K562 (cell line): ENCODE results near the gene NEK1. TPM values are rescaled to one million over a fixed set of nuclear protein-coding genes. Genes with fewer than 3 reads are reported as not detected.

Source experiments
- ARID1B ChIP-seq: fragments of 450-650 bp; IDR thresholded peaks from 2 replicates; pipeline ENCODE4 v1.6.1; 2016; ENCODE audit warnings: antibody characterized with exemption, mild to moderate bottlenecking, inconsistent platforms
- CBFA2T3 ChIP-seq: fragments of 450-650 bp; IDR thresholded peaks from 2 replicates; pipeline ENCODE4 v1.6.1; 2017
- CHD1 ChIP-seq: fragments of 200-600 bp; sonication (generic); IDR thresholded peaks from one replicate; pipeline ENCODE4 v1.6.1; 2012; ENCODE audit warnings: mild to moderate bottlenecking, moderate library complexity, low read length, inconsistent platforms
- GMEB1 ChIP-seq: fragments of 250-450 bp; sonication (Bioruptor Pico); IDR thresholded peaks from 2 replicates; pipeline ENCODE4 v1.4.0; 2020; ENCODE audit warnings: mild to moderate bottlenecking
- L3MBTL2 ChIP-seq: fragments of 450-650 bp; IDR thresholded peaks from 2 replicates; pipeline ENCODE4 v1.6.1; 2016; ENCODE audit warnings: mild to moderate bottlenecking, moderate library complexity
- LARP7 ChIP-seq: fragments of 450-650 bp; IDR thresholded peaks from 2 replicates; pipeline ENCODE4 v1.6.1; 2016
- MEIS2 ChIP-seq: fragments of 450-650 bp; IDR thresholded peaks from 2 replicates; pipeline ENCODE4 v1.6.1; 2014; ENCODE audit warnings: mild to moderate bottlenecking; ENCODE audit not compliant: partially characterized antibody
- NCOR1 ChIP-seq: fragments of 450-650 bp; IDR thresholded peaks from 2 replicates; pipeline ENCODE4 v1.6.1; 2016; ENCODE audit warnings: mild to moderate bottlenecking, moderate library complexity
- NR4A1 ChIP-seq, 2 experiments: fragments of 250-450 bp in 1 of 2; fragments of 450-650 bp in 1 of 2; sonication (Bioruptor Pico) in 1 of 2; IDR thresholded peaks; 2 replicates each; pipeline versions ENCODE4 v1.4.0 to v1.6.1; 2016 to 2020; ENCODE audit warnings: mild to moderate bottlenecking in 2 of 2, missing compliant biosample characterization in 1 of 2, missing genetic modification characterization in 1 of 2, moderate library complexity in 1 of 2
- POLR2G ChIP-seq: fragments of 200-400 bp; formaldehyde crosslinking; IDR thresholded peaks from 2 replicates; pipeline ENCODE4 v1.6.1; 2017; ENCODE audit warnings: low read depth, mild to moderate bottlenecking, antibody characterized with exemption, low read length, moderate library complexity
- PPARD ChIP-seq: fragments of 250-450 bp; sonication (Bioruptor Pico); IDR thresholded peaks from 2 replicates; pipeline ENCODE4 v1.8.0; 2022; ENCODE audit warnings: inconsistent platforms, mild to moderate bottlenecking, moderate library complexity
- RHOXF2B ChIP-seq: fragments of 250-450 bp; sonication (Bioruptor Pico); conservative IDR thresholded peaks from 2 replicates; pipeline ENCODE4 v1.5.1; 2021
- RNF2 ChIP-seq: sonication (generic); IDR thresholded peaks from 2 replicates; pipeline ENCODE4 v1.6.1; 2016
- SMAD1 ChIP-seq: fragments of 150-350 bp; IDR thresholded peaks from 2 replicates; pipeline ENCODE4 v1.6.1; 2014; ENCODE audit warnings: low read length, low read depth; ENCODE audit not compliant: partially characterized antibody
- ZFPM2 ChIP-seq: fragments of 250-450 bp; sonication (Bioruptor Pico); IDR thresholded peaks from 2 replicates; pipeline ENCODE4 v1.5.1; 2022; ENCODE audit warnings: mild to moderate bottlenecking
- ZNF395 ChIP-seq: fragments of 200-800 bp; sonication (Bioruptor generic); IDR thresholded peaks from 2 replicates; pipeline ENCODE4 v1.6.1; 2017; ENCODE audit warnings: missing genetic modification characterization, missing compliant biosample characterization
- ZNF592 ChIP-seq: fragments of 450-650 bp; IDR thresholded peaks from 2 replicates; pipeline ENCODE4 v1.6.1; 2017; ENCODE audit warnings: antibody characterized with exemption, mild to moderate bottlenecking
- polyA plus RNA-seq, 8 experiments: library from polyadenylated mRNA; depleted of rRNA in 4 of 8; stranded (reverse) in 5 of 8; unstranded in 3 of 8; fragments of >200 nt; fragmentation: Nextera tagmentation in 2 of 8; fragmentation: Illumina TruSeq in 1 of 8; extraction: Ambion mirVana in 2 of 8; extraction: Trizol in 1 of 8; gene quantifications; 2 replicates each; pipeline versions ENCODE4 v1.2.1 to v1.2.3, GENCODE V29; 2011 to 2014; ENCODE audit warnings: inconsistent platforms in 1 of 8, missing spikeins in 1 of 8
- total RNA-seq, 7 experiments: library from RNA; depleted of rRNA in 6 of 7; stranded (reverse); fragments of >200 nt in 6 of 7; fragmentation: Illumina TruSeq in 2 of 7; extraction: Trizol in 2 of 7; gene quantifications; 2 replicates each; pipeline versions ENCODE4 v1.2.1 to v1.2.3, GENCODE V29; 2011 to 2021; ENCODE audit warnings: low replicate concordance in 1 of 7
- TF ChIP-seq, protein P1 (sequence below): sonication (generic); IDR thresholded peaks from 2 replicates; pipeline ENCODE4 v1.6.1; 2016
- TF ChIP-seq, protein P2 (sequence below), 2 experiments: fragments of 200-800 bp in 1 of 2; sonication (Bioruptor generic) in 1 of 2; sonication (generic) in 1 of 2; formaldehyde crosslinking in 1 of 2; IDR thresholded peaks in 1 of 2; conservative IDR thresholded peaks in 1 of 2; 2 replicates each; pipeline versions ENCODE4 v1.5.0 to v1.6.1; 2016 to 2020; ENCODE audit warnings: missing compliant biosample characterization in 1 of 2, missing genetic modification characterization in 1 of 2, missing genetic modification reagents in 1 of 2

Gene NEK1
- total and polyA plus RNA-seq, 9 of the 15 experiments (the other 6 are each of a cell fraction or from before 2014, with no cell fraction given), result 6.2 to 15.7 (median 10.3) TPM

DNA sequence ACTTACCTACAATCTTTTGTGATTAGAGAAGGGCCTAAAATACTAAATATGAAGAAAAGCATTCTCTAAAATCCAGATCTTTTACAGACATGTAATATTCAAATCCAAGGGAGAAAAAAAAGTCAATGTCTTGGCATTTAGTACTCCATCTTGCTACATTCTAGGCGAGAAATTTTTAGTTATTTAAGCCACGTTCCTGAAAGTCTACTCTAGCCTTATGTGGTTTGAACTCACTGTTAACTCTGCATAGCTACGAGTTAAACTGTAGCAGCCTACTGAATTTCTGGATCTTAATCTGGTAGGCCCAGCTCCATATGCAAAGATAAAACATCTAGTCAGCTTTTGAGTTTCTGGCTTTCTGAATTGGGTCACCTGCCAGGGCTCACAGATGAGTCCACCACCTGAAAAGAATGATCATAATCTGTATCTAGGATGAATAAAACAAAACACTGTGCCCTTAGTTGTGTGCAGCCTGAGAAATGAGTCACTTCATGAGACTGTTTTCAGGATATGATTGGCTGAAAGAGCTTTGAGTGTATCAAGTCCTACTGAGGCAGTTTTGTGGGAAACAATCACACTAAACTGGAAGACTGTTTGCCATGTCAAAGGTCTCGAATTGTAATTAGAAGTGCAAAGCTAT is 3.2 kb upstream of the NEK1 start (continued):
- TF ChIP-seq, protein P1, sequence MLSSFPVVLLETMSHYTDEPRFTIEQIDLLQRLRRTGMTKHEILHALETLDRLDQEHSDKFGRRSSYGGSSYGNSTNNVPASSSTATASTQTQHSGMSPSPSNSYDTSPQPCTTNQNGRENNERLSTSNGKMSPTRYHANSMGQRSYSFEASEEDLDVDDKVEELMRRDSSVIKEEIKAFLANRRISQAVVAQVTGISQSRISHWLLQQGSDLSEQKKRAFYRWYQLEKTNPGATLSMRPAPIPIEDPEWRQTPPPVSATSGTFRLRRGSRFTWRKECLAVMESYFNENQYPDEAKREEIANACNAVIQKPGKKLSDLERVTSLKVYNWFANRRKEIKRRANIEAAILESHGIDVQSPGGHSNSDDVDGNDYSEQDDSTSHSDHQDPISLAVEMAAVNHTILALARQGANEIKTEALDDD, result peak; percentile 55; the same call in 1 of the 2 replicates
- TF ChIP-seq NCOR1 (0 out of 2 replicates have a peak, but pooled peaks have one; percentile 17), LARP7 (no peak), RNF2 (no peak), NR4A1 (CRISPR knock-in tag; IDR thresholded peaks at IDR 0.05) (no peak), NR4A1 (tag; IDR thresholded peaks at IDR 0.05) (peak; percentile 72), ZFPM2 (no peak), RHOXF2B (CRISPR knock-in tag) (no peak), L3MBTL2 (no peak), CBFA2T3 (no peak; the same call in 1 of the 2 replicates), GMEB1 (CRISPR knock-in tag) (no peak), PPARD (CRISPR knock-in tag) (no peak), POLR2G (no peak), ZNF395 (no peak), ZNF592 (peak; percentile 89), MEIS2 (no peak), CHD1 (no peak), SMAD1 (no peak), ARID1B (peak; percentile 33)
- TF ChIP-seq, protein P2, sequence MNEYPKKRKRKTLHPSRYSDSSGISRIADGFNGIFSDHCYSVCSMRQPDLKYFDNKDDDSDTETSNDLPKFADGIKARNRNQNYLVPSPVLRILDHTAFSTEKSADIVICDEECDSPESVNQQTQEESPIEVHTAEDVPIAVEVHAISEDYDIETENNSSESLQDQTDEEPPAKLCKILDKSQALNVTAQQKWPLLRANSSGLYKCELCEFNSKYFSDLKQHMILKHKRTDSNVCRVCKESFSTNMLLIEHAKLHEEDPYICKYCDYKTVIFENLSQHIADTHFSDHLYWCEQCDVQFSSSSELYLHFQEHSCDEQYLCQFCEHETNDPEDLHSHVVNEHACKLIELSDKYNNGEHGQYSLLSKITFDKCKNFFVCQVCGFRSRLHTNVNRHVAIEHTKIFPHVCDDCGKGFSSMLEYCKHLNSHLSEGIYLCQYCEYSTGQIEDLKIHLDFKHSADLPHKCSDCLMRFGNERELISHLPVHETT (CRISPR knock-in tag; conservative IDR thresholded peaks at IDR 0.05 in 1 of 2, IDR thresholded peaks at IDR 0.05 in 1 of 2), result no peak
